Lower lobe of right lung (tissue), 2 donors: ENCODE results near the gene GPR183. TPM values are rescaled to one million over a fixed set of nuclear protein-coding genes. Genes with fewer than 3 reads are reported as not detected.

Experiments
- ATAC-seq, 2 donors: fragments of 200-7000 bp; cut with Tn5 transposase; one replicate each; pipeline ENCODE4 v1.9.1; 2020 to 2022; ENCODE audit warnings: mild to moderate bottlenecking in 2 of 2, moderate library complexity in 2 of 2
- DNase-seq: peaks from one replicate; pipeline ENCODE4 v3.0.0-alpha.2; 2020
- H3K27ac ChIP-seq: fragments of 200-600 bp; one replicate; pipeline ENCODE4 v1.8.0; 2022
- H3K27me3 ChIP-seq: fragments of 200-600 bp; one replicate; pipeline ENCODE4 v1.8.0; 2022; ENCODE audit warnings: low read depth
- H3K36me3 ChIP-seq: fragments of 200-600 bp; one replicate; pipeline ENCODE4 v1.8.0; 2022; ENCODE audit warnings: mild to moderate bottlenecking
- H3K4me1 ChIP-seq: fragments of 200-600 bp; one replicate; pipeline ENCODE4 v1.8.0; 2022
- H3K4me3 ChIP-seq: fragments of 200-600 bp; one replicate; pipeline ENCODE4 v1.8.0; 2022; ENCODE audit warnings: mild to moderate bottlenecking
- H3K9me3 ChIP-seq: fragments of 200-600 bp; one replicate; pipeline ENCODE4 v1.8.0; 2022
- intact Hi-C: fragments of 100-400 bp; cut with DNase I; formaldehyde crosslinking; loops from one replicate; pipeline ENCODE4 v1.11.0; 2022
- total RNA-seq: library from RNA; stranded (reverse); fragmentation: NEBNext Ultra II Directional; extraction: Animal tissue kit (Norgen Biotek cat#: 25700); gene quantifications from one replicate; pipeline ENCODE4 v1.2.1, GENCODE V29; 2021
- TF ChIP-seq, protein P1 (sequence below): fragments of 200-600 bp; IDR thresholded peaks from one replicate; pipeline ENCODE4 v1.8.0; 2022; ENCODE audit warnings: antibody characterized with exemption, mild to moderate bottlenecking
- donor health status: DM: no; HTN: yes; CAD: no; lungs with severe emphysema.

Gene GPR183
- total RNA-seq, 1 donor from 2014 or later, result 9.0 TPM

DNA sequence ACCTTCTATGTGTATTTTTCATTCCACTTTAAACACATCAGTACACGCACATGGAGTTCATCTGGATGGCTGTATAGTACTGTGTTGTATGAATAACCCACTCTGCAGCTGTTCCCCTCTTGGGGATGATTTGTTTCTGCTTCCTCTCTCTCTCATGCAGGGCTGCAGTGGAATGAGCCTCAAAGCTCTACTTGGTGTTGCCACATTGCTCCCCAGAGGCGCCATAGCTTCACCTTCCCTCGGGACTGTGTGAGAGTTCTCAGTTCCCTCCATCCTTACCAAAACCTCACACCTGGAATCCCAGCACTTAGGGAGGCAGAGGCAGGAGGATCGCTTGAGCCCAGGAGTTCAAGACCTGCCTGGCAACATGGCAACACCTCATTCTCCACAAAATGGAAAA is 28.4 kb upstream of the GPR183 start:
- intact Hi-C loops, result no loop called here
- no peak for DNase-seq
- no peaks in the 10 kb centered on the region for H3K27me3 ChIP-seq
- TF ChIP-seq, protein P1, sequence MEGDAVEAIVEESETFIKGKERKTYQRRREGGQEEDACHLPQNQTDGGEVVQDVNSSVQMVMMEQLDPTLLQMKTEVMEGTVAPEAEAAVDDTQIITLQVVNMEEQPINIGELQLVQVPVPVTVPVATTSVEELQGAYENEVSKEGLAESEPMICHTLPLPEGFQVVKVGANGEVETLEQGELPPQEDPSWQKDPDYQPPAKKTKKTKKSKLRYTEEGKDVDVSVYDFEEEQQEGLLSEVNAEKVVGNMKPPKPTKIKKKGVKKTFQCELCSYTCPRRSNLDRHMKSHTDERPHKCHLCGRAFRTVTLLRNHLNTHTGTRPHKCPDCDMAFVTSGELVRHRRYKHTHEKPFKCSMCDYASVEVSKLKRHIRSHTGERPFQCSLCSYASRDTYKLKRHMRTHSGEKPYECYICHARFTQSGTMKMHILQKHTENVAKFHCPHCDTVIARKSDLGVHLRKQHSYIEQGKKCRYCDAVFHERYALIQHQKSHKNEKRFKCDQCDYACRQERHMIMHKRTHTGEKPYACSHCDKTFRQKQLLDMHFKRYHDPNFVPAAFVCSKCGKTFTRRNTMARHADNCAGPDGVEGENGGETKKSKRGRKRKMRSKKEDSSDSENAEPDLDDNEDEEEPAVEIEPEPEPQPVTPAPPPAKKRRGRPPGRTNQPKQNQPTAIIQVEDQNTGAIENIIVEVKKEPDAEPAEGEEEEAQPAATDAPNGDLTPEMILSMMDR, result no peak
- peak in 1 of 2 donors; percentile 37 for ATAC-seq
- no peaks in the 10 kb centered on the region for H3K4me1 ChIP-seq
- H3K36me3 ChIP-seq, result peaks cover 5% of the 10 kb centered on the region
- H3K9me3 ChIP-seq, result no peaks in the 10 kb centered on the region
- no peak overlapping the region for H3K4me3 ChIP-seq
- no peak overlapping the region for H3K27ac ChIP-seq

DNA sequence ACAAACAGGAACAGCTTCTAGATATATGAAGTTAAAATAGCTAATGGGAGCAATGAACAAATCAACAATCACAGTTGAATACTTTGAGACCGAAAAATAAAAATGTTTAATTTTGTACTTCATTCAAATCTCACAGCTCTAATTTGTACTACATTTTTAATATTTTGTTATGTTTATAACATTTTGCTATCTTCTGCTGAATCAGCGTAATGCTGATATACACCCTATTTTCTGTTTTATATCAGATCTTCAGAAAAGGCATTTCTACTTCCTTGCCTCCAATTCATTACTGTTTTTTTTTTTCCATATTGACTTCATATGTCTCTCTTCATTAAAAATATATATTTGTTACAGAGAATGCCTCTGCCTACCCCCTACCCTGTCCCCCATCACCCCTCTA is 27.9 kb upstream of the GPR183 start:
- no peak overlapping the region for H3K27ac ChIP-seq
- no peak overlapping the region for H3K4me3 ChIP-seq
- intact Hi-C loops, result no loop called here
- no peaks in the 10 kb centered on the region for H3K9me3 ChIP-seq
- TF ChIP-seq, protein P1, result no peak
- H3K4me1 ChIP-seq, result no peaks in the 10 kb centered on the region
- no peak for DNase-seq
- H3K27me3 ChIP-seq, result no peaks in the 10 kb centered on the region
- no peak for ATAC-seq
- H3K36me3 ChIP-seq, result no peaks in the 10 kb centered on the region

GRCh38 chr13:99334221-99334620 is 27.0 kb upstream of the GPR183 start:
- no peak for ATAC-seq
- Histone ChIP-seq H3K9me3 (no peaks in the 10 kb centered on the region), H3K27ac (no peak overlapping the region), H3K4me3 (no peak overlapping the region), H3K4me1 (no peaks in the 10 kb centered on the region), H3K27me3 (no peaks in the 10 kb centered on the region), H3K36me3 (peaks cover 1% of the 10 kb centered on the region)
- no peak for DNase-seq
- TF ChIP-seq, protein P1, result no peak
- intact Hi-C loops, result no loop called here

- Histone ChIP-seq H3K4me1 (no peaks in the 10 kb centered on the region), H3K4me3 (no peak overlapping the region), H3K27me3 (no peaks in the 10 kb centered on the region), H3K9me3 (no peaks in the 10 kb centered on the region), H3K36me3 (peaks cover 6% of the 10 kb centered on the region), H3K27ac (no peak overlapping the region)
- DNase-seq (no peak), ATAC-seq (no peak)
- intact Hi-C loops, result no loop called here
- TF ChIP-seq, protein P1, result no peak
Observed at GRCh38 chr13:99332456-99332855, 25.3 kb upstream of the GPR183 start.

- H3K9me3 ChIP-seq, result no peaks in the 10 kb centered on the region
- H3K4me1 ChIP-seq, result no peaks in the 10 kb centered on the region
- no peaks in the 10 kb centered on the region for H3K27me3 ChIP-seq
- no peak overlapping the region for H3K27ac ChIP-seq
- TF ChIP-seq, protein P1, result no peak
- no peak for ATAC-seq
- no peak for DNase-seq
- intact Hi-C loops, result no loop called here
- H3K36me3 ChIP-seq, result peaks cover 6% of the 10 kb centered on the region
- H3K4me3 ChIP-seq, result no peak overlapping the region
Observed at GRCh38 chr13:99331881-99332293, 24.7 kb upstream of the GPR183 start.

- TF ChIP-seq, protein P1, result no peak
- Histone ChIP-seq H3K27me3 (no peaks in the 10 kb centered on the region), H3K27ac (no peak overlapping the region), H3K9me3 (no peaks in the 10 kb centered on the region), H3K4me1 (no peaks in the 10 kb centered on the region), H3K36me3 (peaks cover 6% of the 10 kb centered on the region), H3K4me3 (no peak overlapping the region)
- ATAC-seq (no peak), DNase-seq (no peak)
- intact Hi-C loops, result no loop called here
Observed at GRCh38 chr13:99330942-99331341, 23.7 kb upstream of the GPR183 start.
